Vagina (tissue), 2 donors: ENCODE measurements around the gene CIITA.

Experiments used
- CTCF ChIP-seq, 3 experiments: fragments of 450-650 bp in 2 of 3; fragments of 200-600 bp in 1 of 3; sonication (generic) in 1 of 3; IDR thresholded peaks; one replicate each; pipeline ENCODE4 v1.5.1; 2017 to 2019; ENCODE audit warnings: antibody characterized with exemption in 3 of 3, mild to moderate bottlenecking in 2 of 3, moderate library complexity in 2 of 3
- POLR2A ChIP-seq, 2 donors: fragments of 450-650 bp; IDR thresholded peaks; one replicate each; pipeline ENCODE4 v1.6.1; 2017; ENCODE audit warnings: antibody characterized with exemption in 2 of 2, mild to moderate bottlenecking in 2 of 2, moderate library complexity in 2 of 2
- POLR2AphosphoS5 ChIP-seq, 2 donors: sonication (generic); formaldehyde crosslinking; IDR thresholded peaks; one replicate each; pipeline ENCODE4 v1.9.0; 2017; ENCODE audit warnings: antibody characterized with exemption in 2 of 2, mild to moderate bottlenecking in 2 of 2, low read depth in 1 of 2; ENCODE audit not compliant: insufficient read depth in 1 of 2

- TF ChIP-seq CTCF (IDR thresholded peaks at IDR 0.05) (no peak), POLR2A (IDR thresholded peaks at IDR 0.05) (peak in 1 of 2 donors; percentile 2), POLR2AphosphoS5 (IDR thresholded peaks at IDR 0.05; ENCODE audit: insufficient read depth in 1 of 2, low read depth in 1 of 2) (peak in 1 of 2 donors; percentile 27)
These were observed 8.2 kb upstream of the CIITA start for GRCh38 chr16:10868596-10869469.
